K562 (cell line): ENCODE data around the gene NPAS3. TPM values are rescaled to one million over a fixed set of nuclear protein-coding genes. Genes with fewer than 3 reads are reported as not detected.

Experiments used
- ATAC-seq: fragments of 200-7000 bp; cut with Tn5 transposase; 3 replicates; pipeline ENCODE4 v1.9.1; 2020; ENCODE audit warnings: moderate library complexity
- BruUV-seq: library from RNA; stranded (reverse); fragments of 400-500 nt; replicated peaks from 2 replicates; lab custom pipeline; 2021; lab: Mats Ljungman, UMichigan
- CTCF ChIA-PET: fragments of 300-600 bp; formaldehyde crosslinking; extraction: SDS; loops from one replicate; lab custom pipeline; 2021; ENCODE audit warnings: low intra/inter-chr PET ratio; lab: Yijun Ruan, JAX
- POLR2A ChIA-PET: fragments of 300-600, 350-650 bp; sonication (Branson Sonifier 250); formaldehyde crosslinking; extraction: SDS; loops from one replicate; lab custom pipeline; 2021; ENCODE audit warnings: antibody characterized with exemption, inconsistent platforms; lab: Yijun Ruan, JAX
- DNase-seq, 4 experiments: peaks; one replicate each; pipeline versions ENCODE4 v3.0.0 to v3.0.0-alpha.2; 2011 to 2018; ENCODE audit warnings: low spot score in 3 of 4, mixed read lengths in 3 of 4; ENCODE audit errors: extremely low read depth in 1 of 4
- FAIRE-seq: peaks from 2 replicates; lab custom pipeline; 2011; peaks lifted over from hg19 to GRCh38; lab: Jason Lieb, UNC
- H2AFZ ChIP-seq: 2 replicates; pipeline ENCODE4 v1.6.0; 2011; ENCODE audit warnings: low read depth, low read length, control low read depth, inconsistent platforms
- H3K27ac ChIP-seq: fragments of 200-600 bp; 3 replicates; pipeline ENCODE4 v1.8.0; 2011; ENCODE audit warnings: low read depth, mild to moderate bottlenecking, control low read depth, inconsistent platforms, low read length, moderate library complexity, mixed read lengths; ENCODE audit errors: extremely low read depth
- H3K27me3 ChIP-seq, 2 experiments: fragments of 300-600 bp in 1 of 2; 2 replicates in 1 of 2; 3 replicates in 1 of 2; pipeline versions ENCODE4 v1.6.0 to v1.8.0; 2011; ENCODE audit warnings: inconsistent platforms in 2 of 2, low read length in 2 of 2, mild to moderate bottlenecking in 1 of 2, mixed read lengths in 1 of 2, moderate library complexity in 1 of 2; ENCODE audit not compliant: control insufficient read depth in 2 of 2, insufficient read depth in 2 of 2
- H3K36me3 ChIP-seq: fragments of 300-600 bp; 3 replicates; pipeline ENCODE4 v1.8.0; 2011; ENCODE audit warnings: mild to moderate bottlenecking, low read length, inconsistent platforms; ENCODE audit not compliant: control insufficient read depth, insufficient read depth
- H3K4me1 ChIP-seq, 2 experiments: fragments of 200-600 bp in 1 of 2; replicated peaks in 1 of 2; 2 replicates in 1 of 2; 3 replicates in 1 of 2; pipeline versions ENCODE4 v1.5.1 to v1.8.0; 2011; ENCODE audit warnings: inconsistent platforms in 2 of 2, low read length in 2 of 2, mild to moderate bottlenecking in 1 of 2, mixed read lengths in 1 of 2, moderate library complexity in 1 of 2; ENCODE audit not compliant: control insufficient read depth in 2 of 2, insufficient read depth in 2 of 2
- H3K4me2 ChIP-seq: 2 replicates; pipeline ENCODE4 v1.6.1; 2011; ENCODE audit warnings: low read length, control low read depth, inconsistent platforms, mixed read lengths; ENCODE audit not compliant: insufficient read depth
- H3K4me3 ChIP-seq: fragments of 200-600 bp; sonication (generic), shearing (Covaris generic); 2 replicates; pipeline ENCODE4 v1.5.1; 2016; ENCODE audit warnings: control low read depth, inconsistent platforms
- H3K79me2 ChIP-seq: fragments of 200-600 bp; 3 replicates; pipeline ENCODE4 v1.8.0; 2011; ENCODE audit warnings: low read length, inconsistent platforms; ENCODE audit not compliant: control insufficient read depth, insufficient read depth
- H3K9ac ChIP-seq, 2 experiments: 2 replicates each; pipeline versions ENCODE4 v1.6.0 to v1.6.1; 2011; ENCODE audit warnings: low read depth in 2 of 2, low read length in 2 of 2, control low read depth in 1 of 2, inconsistent platforms in 1 of 2, mild to moderate bottlenecking in 1 of 2, mixed read lengths in 1 of 2; ENCODE audit not compliant: insufficient read depth in 1 of 2
- H3K9me1 ChIP-seq: one replicate; pipeline ENCODE4 v1.6.0; 2011; ENCODE audit warnings: inconsistent platforms, mild to moderate bottlenecking, low read length, moderate library complexity; ENCODE audit not compliant: control insufficient read depth, insufficient read depth
- H3K9me3 ChIP-seq: replicated peaks from 2 replicates; pipeline ENCODE4 v1.5.1; 2011; ENCODE audit warnings: low read depth, low read length, inconsistent platforms; ENCODE audit not compliant: control insufficient read depth, insufficient read depth
- H4K20me1 ChIP-seq: replicated peaks from 2 replicates; pipeline ENCODE4 v1.6.1; 2011; ENCODE audit warnings: low read length, inconsistent platforms, mixed read lengths; ENCODE audit not compliant: control insufficient read depth, insufficient read depth
- CBFA2T2 ChIP-seq: fragments of 450-650 bp; conservative IDR thresholded peaks from 2 replicates; pipeline ENCODE4 v1.6.1; 2017; ENCODE audit warnings: mild to moderate bottlenecking
- CSDE1 ChIP-seq, 2 experiments: fragments of 450-650 bp; IDR thresholded peaks; 2 replicates each; pipeline ENCODE4 v1.6.1; 2016; ENCODE audit warnings: mild to moderate bottlenecking in 1 of 2
- E2F4 ChIP-seq: sonication (generic); formaldehyde crosslinking; IDR thresholded peaks from 2 replicates; pipeline ENCODE4 v1.8.0; 2022; ENCODE audit warnings: mild to moderate bottlenecking, low read depth, missing genetic modification reagents
- ELK3 ChIP-seq: fragments of 450-650 bp; formaldehyde crosslinking; IDR thresholded peaks from 2 replicates; pipeline ENCODE4 v1.4.0; 2020; ENCODE audit warnings: mild to moderate bottlenecking
- EZH2 ChIP-seq: IDR thresholded peaks from 2 replicates; pipeline ENCODE4 v1.6.1; 2012; ENCODE audit warnings: low read depth, mild to moderate bottlenecking, inconsistent platforms, low read length, borderline replicate concordance
- FOS ChIP-seq: IDR thresholded peaks from 3 replicates; pipeline ENCODE4 v1.6.1; 2011; ENCODE audit not compliant: insufficient read length; ENCODE audit errors: extremely low read depth
- FOXJ2 ChIP-seq: fragments of 200-800 bp; sonication (Bioruptor generic); IDR thresholded peaks from 2 replicates; pipeline ENCODE4 v1.6.1; 2016; ENCODE audit warnings: missing genetic modification characterization, missing compliant biosample characterization
- GTF2E2 ChIP-seq: fragments of 200-800 bp; sonication (Bioruptor generic); IDR thresholded peaks from 2 replicates; pipeline ENCODE4 v1.6.1; 2016; ENCODE audit warnings: missing genetic modification characterization, missing compliant biosample characterization
- HINFP ChIP-seq: fragments of 450-650 bp; conservative IDR thresholded peaks from 2 replicates; pipeline ENCODE4 v1.6.1; 2016; ENCODE audit warnings: missing genetic modification characterization, low read depth, mild to moderate bottlenecking, control low read depth, missing compliant biosample characterization
- MITF ChIP-seq: IDR thresholded peaks from 2 replicates; pipeline ENCODE4 v1.6.1; 2014; ENCODE audit warnings: antibody characterized with exemption
- MYNN ChIP-seq, 2 experiments: sonication (generic); formaldehyde crosslinking in 1 of 2; IDR thresholded peaks; 2 replicates each; pipeline versions ENCODE4 v1.5.0 to v1.6.1; 2016 to 2020; ENCODE audit warnings: antibody characterized with exemption in 1 of 2, missing genetic modification reagents in 1 of 2
- PTTG1 ChIP-seq: fragments of 450-650 bp; IDR thresholded peaks from 2 replicates; pipeline ENCODE4 v1.6.1; 2016; ENCODE audit warnings: low read depth, mild to moderate bottlenecking, missing genetic modification characterization, missing compliant biosample characterization
- SIX5 ChIP-seq, 2 experiments: IDR thresholded peaks; 2 replicates each; pipeline ENCODE4 v1.6.1; 2011; ENCODE audit warnings: low read length in 2 of 2, borderline replicate concordance in 1 of 2, low read depth in 1 of 2, mild to moderate bottlenecking in 1 of 2, moderate library complexity in 1 of 2; ENCODE audit not compliant: insufficient read depth in 1 of 2
- ZNF280A ChIP-seq: fragments of 450-650 bp; IDR thresholded peaks from 2 replicates; pipeline ENCODE4 v1.6.1; 2018; ENCODE audit warnings: mild to moderate bottlenecking, low read depth; ENCODE audit not compliant: partially characterized antibody
- ZNF3 ChIP-seq: fragments of 250-450 bp; sonication (Bioruptor Pico); IDR thresholded peaks from 2 replicates; pipeline ENCODE4 v1.5.0; 2021; ENCODE audit warnings: mild to moderate bottlenecking, moderate library complexity
- ZNF347 ChIP-seq: fragments of 450-650 bp; formaldehyde crosslinking; IDR thresholded peaks from 2 replicates; pipeline ENCODE4 v1.4.0; 2020; ENCODE audit warnings: low read depth, mild to moderate bottlenecking, moderate library complexity
- WGBS: fragments of 100-300 bp; shearing (Covaris generic); methylation state at CpG from one replicate; pipeline ENCODE4 v1.1.6; 2016; ENCODE audit warnings: low coverage, mixed read lengths; ENCODE audit not compliant: insufficient coverage; ENCODE audit errors: missing lambda C conversion rate; 5-methylcytosine and 5-hydroxymethylcytosine counted together
- in situ Hi-C: fragments of 300-500 bp; cut with MboI; formaldehyde crosslinking; loops from 4 replicates; pipeline ENCODE4 v1.15.0; 2018; ENCODE audit warnings: inconsistent platforms, mixed read lengths
- intact Hi-C: fragments of 100-400 bp; cut with micrococcal nuclease; formaldehyde crosslinking; loops from 2 replicates; pipeline ENCODE4 v1.14.2; 2022
- polyA plus RNA-seq, 8 experiments: library from polyadenylated mRNA; depleted of rRNA in 4 of 8; stranded (reverse) in 5 of 8; unstranded in 3 of 8; fragments of >200 nt; fragmentation: Nextera tagmentation in 2 of 8; fragmentation: Illumina TruSeq in 1 of 8; extraction: Ambion mirVana in 2 of 8; extraction: Trizol in 1 of 8; gene quantifications; 2 replicates each; pipeline versions ENCODE4 v1.2.1 to v1.2.3, GENCODE V29; 2011 to 2014; ENCODE audit warnings: inconsistent platforms in 1 of 8, missing spikeins in 1 of 8
- total RNA-seq, 7 experiments: library from RNA; depleted of rRNA in 6 of 7; stranded (reverse); fragments of >200 nt in 6 of 7; fragmentation: Illumina TruSeq in 2 of 7; extraction: Trizol in 2 of 7; gene quantifications; 2 replicates each; pipeline versions ENCODE4 v1.2.1 to v1.2.3, GENCODE V29; 2011 to 2021; ENCODE audit warnings: low replicate concordance in 1 of 7

The NPAS3 gene
- total and polyA plus RNA-seq, 9 of the 15 experiments (the other 6 are each of a cell fraction or from before 2014, with no cell fraction given) = 0.04 TPM; not detected in 8

- in situ Hi-C loops = no loop called here
- FAIRE-seq = no peak
Measured at GRCh38 chr14:33452995-33453394, 514.3 kb downstream of the NPAS3 start.

More at GRCh38 chr14:33452995-33453394, 514.3 kb downstream of the NPAS3 start:
- Histone ChIP-seq H3K27me3 (peaks cover 0 to 8% of the 10 kb centered on the region in 2 experiments; a peak in 2 of 5 replicates), H3K9me1 (no peaks in the 10 kb centered on the region), H3K4me1 (no peaks in the 10 kb centered on the region), H3K79me2 (no peaks in the 10 kb centered on the region), H4K20me1 (no peaks in the 10 kb centered on the region), H3K9ac (no peak overlapping the region)
- 8% methylated on average over 3 of the region's 3 CpGs for WGBS
- intact Hi-C loops = no loop called here
- no peak for DNase-seq
- POLR2A ChIA-PET = interaction anchor here (0.7 kb wide), 1 partner anchor 9 kb away, joined by 3 read pairs; no protein-coding TSS in a partner anchor
- TF ChIP-seq GTF2E2 (no peak), ZNF3 (CRISPR knock-in tag) (no peak), ELK3 (CRISPR knock-in tag) (no peak), FOS (no peak), ZNF347 (CRISPR knock-in tag) (no peak), PTTG1 (tag) (no peak), HINFP (no peak), E2F4 (CRISPR knock-in tag) (no peak), CSDE1 (IDR thresholded peaks at IDR 0.05) (no peak), FOXJ2 (tag) (no peak), ZNF280A (no peak), SIX5 (IDR thresholded peaks at IDR 0.05; ENCODE audit: borderline replicate concordance in 1 of 2, insufficient read depth in 1 of 2, low read depth in 1 of 2, low read length in 2 of 2) (no peak), EZH2 (no peak), MYNN (IDR thresholded peaks at IDR 0.05) (no peak), MYNN (CRISPR knock-in tag; IDR thresholded peaks at IDR 0.05) (no peak), CBFA2T2 (no peak), MITF (no peak)
- TF ChIP-seq, all 486 proteins: peak for 0
- no peak overlapping the region for H2AFZ ChIP-seq
- no TSS peak for BruUV-seq
- no peaks in the 10 kb centered on the region for H3K36me3 ChIP-seq
- H3K9me3 ChIP-seq = no peaks in the 10 kb centered on the region
- no peak overlapping the region for H3K4me2 ChIP-seq
- H3K4me3 ChIP-seq = no peak overlapping the region
- CTCF ChIA-PET = no interaction called here
- no peak overlapping the region for H3K27ac ChIP-seq
- no peak for ATAC-seq
